MM.1S (cell line): ENCODE measurements around the gene ADD1.

Experiments
- DNase-seq: peaks from one replicate; pipeline ENCODE4 v3.0.0-alpha.2; 2015
- H2AFZ ChIP-seq: fragments of 300-600 bp; sonication (generic); 2 replicates; pipeline ENCODE4 v1.6.0; 2016; ENCODE audit warnings: antibody characterized with exemption, low read length
- H3F3A ChIP-seq: fragments of 300-600 bp; sonication (generic); 2 replicates; pipeline ENCODE4 v1.6.1; 2016; ENCODE audit warnings: mild to moderate bottlenecking, antibody characterized with exemption, low read length, moderate library complexity, mixed read lengths; ENCODE audit not compliant: insufficient read depth
- H3K27ac ChIP-seq: fragments of 300-600 bp; sonication (generic); 2 replicates; pipeline ENCODE4 v1.5.1; 2016; ENCODE audit warnings: mild to moderate bottlenecking, low read length
- H3K27me3 ChIP-seq: fragments of 300-600 bp; sonication (generic); replicated peaks from 2 replicates; pipeline ENCODE4 v1.6.0; 2016; ENCODE audit warnings: low read length; ENCODE audit not compliant: insufficient read depth
- H3K36me3 ChIP-seq: fragments of 300-600 bp; sonication (generic); replicated peaks from 2 replicates; pipeline ENCODE4 v1.6.1; 2016; ENCODE audit warnings: mild to moderate bottlenecking, low read length, mixed read lengths; ENCODE audit not compliant: insufficient read depth
- H3K4me1 ChIP-seq: fragments of 300-600 bp; sonication (generic); 2 replicates; pipeline ENCODE4 v1.6.1; 2016; ENCODE audit warnings: low read length, mixed read lengths
- H3K4me2 ChIP-seq: fragments of 300-600 bp; sonication (generic); 2 replicates; pipeline ENCODE4 v1.6.0; 2016; ENCODE audit warnings: low read depth, low read length
- H3K4me3 ChIP-seq: fragments of 300-600 bp; sonication (generic); 2 replicates; pipeline ENCODE4 v1.5.1; 2016; ENCODE audit warnings: low read length, mixed read lengths
- H3K79me2 ChIP-seq: fragments of 300-600 bp; sonication (generic); 2 replicates; pipeline ENCODE4 v1.6.1; 2016; ENCODE audit warnings: mixed run types, low read length, mixed read lengths
- H3K9ac ChIP-seq: fragments of 300-600 bp; sonication (generic); 2 replicates; pipeline ENCODE4 v1.6.1; 2016; ENCODE audit warnings: low read length, mixed read lengths
- H3K9me2 ChIP-seq: fragments of 300-600 bp; sonication (generic); replicated peaks from 2 replicates; pipeline ENCODE4 v1.6.1; 2016; ENCODE audit warnings: mild to moderate bottlenecking, low read length, mixed read lengths; ENCODE audit not compliant: insufficient read depth
- H3K9me3 ChIP-seq: fragments of 300-600 bp; sonication (generic); replicated peaks from 2 replicates; pipeline ENCODE4 v1.6.1; 2016; ENCODE audit warnings: mild to moderate bottlenecking, low read length, mixed read lengths; ENCODE audit not compliant: insufficient read depth
- H4K20me1 ChIP-seq: fragments of 300-600 bp; sonication (generic); 2 replicates; pipeline ENCODE4 v1.6.1; 2016; ENCODE audit warnings: mild to moderate bottlenecking, low read length, moderate library complexity, mixed read lengths; ENCODE audit not compliant: insufficient read depth
- EZH2 ChIP-seq: fragments of 300-600 bp; sonication (generic); optimal IDR thresholded peaks from 2 replicates; pipeline ENCODE3; 2017; ENCODE audit warnings: low read depth, mild to moderate bottlenecking, antibody characterized with exemption, low read length, mixed read lengths
- EZH2phosphoT487 ChIP-seq: fragments of 300-600 bp; sonication (generic); IDR thresholded peaks from 2 replicates; pipeline ENCODE4 v1.6.1; 2018; ENCODE audit warnings: antibody characterized with exemption, low read length
- TF ChIP-seq, protein P1 (sequence below): fragments of 300-600 bp; sonication (generic); IDR thresholded peaks from 2 replicates; pipeline ENCODE4 v1.5.1; 2016; ENCODE audit warnings: antibody characterized with exemption, low read length, mixed read lengths

ADD1 gene

DNA sequence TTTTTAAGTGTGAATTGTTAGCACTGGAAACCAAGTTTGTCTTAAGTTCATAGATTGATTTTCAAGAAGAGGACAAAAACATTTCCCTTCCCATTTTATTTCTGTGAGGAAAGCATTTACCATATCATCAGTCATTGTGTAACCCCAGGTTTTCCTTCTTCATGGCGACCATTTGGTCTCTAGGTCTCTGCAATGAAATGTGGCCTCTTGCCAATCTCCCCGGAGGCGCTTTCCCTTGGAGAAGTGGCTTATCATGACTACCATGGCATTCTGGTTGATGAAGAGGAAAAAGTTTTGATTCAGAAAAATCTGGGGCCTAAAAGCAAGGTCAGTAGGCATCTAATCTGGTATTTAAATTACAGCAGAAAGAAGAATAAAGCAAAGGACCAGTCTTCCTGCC lies 54.4 kb downstream of the ADD1 start:
- H3K4me3 ChIP-seq = no peak overlapping the region
- H3K9ac ChIP-seq = no peak overlapping the region

DNA sequence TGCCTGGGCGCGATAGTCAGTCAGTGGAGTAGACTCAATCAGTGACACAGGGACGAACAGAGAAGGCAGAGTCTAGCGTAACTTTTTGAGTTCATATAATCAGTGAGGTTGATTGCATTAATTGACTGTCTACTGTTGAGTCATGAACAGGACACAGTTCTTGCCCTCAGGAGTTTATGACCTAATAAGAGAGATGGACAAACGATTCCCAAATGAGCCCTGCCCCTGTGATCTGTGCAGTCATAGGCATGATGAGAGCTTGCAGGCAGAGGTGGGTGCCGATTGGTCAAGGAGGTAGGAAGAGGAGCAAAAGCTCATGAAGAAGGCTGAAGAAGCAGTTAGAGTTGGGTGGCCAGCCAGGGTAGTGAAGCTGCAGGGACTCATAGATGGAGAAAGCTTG lies 57.1 kb downstream of the ADD1 start:
- TF ChIP-seq EZH2 = no peak
- TF ChIP-seq, protein P1, sequence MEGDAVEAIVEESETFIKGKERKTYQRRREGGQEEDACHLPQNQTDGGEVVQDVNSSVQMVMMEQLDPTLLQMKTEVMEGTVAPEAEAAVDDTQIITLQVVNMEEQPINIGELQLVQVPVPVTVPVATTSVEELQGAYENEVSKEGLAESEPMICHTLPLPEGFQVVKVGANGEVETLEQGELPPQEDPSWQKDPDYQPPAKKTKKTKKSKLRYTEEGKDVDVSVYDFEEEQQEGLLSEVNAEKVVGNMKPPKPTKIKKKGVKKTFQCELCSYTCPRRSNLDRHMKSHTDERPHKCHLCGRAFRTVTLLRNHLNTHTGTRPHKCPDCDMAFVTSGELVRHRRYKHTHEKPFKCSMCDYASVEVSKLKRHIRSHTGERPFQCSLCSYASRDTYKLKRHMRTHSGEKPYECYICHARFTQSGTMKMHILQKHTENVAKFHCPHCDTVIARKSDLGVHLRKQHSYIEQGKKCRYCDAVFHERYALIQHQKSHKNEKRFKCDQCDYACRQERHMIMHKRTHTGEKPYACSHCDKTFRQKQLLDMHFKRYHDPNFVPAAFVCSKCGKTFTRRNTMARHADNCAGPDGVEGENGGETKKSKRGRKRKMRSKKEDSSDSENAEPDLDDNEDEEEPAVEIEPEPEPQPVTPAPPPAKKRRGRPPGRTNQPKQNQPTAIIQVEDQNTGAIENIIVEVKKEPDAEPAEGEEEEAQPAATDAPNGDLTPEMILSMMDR = no peak
- no peak for TF ChIP-seq EZH2phosphoT487
- Histone ChIP-seq H2AFZ (no peak overlapping the region), H3K27ac (no peak overlapping the region), H3K9ac (no peak overlapping the region), H3K9me3 (no peaks in the 10 kb centered on the region), H3K9me2 (no peaks in the 10 kb centered on the region), H3K27me3 (no peaks in the 10 kb centered on the region), H3K4me2 (no peak overlapping the region), H3F3A (no peaks in the 10 kb centered on the region), H3K4me1 (no peaks in the 10 kb centered on the region), H3K36me3 (peaks cover 5% of the 10 kb centered on the region; the same call in 1 of the 2 replicates), H3K4me3 (no peak overlapping the region), H3K79me2 (no peaks in the 10 kb centered on the region), H4K20me1 (no peaks in the 10 kb centered on the region)
- no peak for DNase-seq

More for the DNA sequence above, 54.4 kb downstream of the ADD1 start:
- H3F3A ChIP-seq = no peaks in the 10 kb centered on the region
- no peak overlapping the region for H3K4me2 ChIP-seq
- H3K27me3 ChIP-seq = no peaks in the 10 kb centered on the region
- H4K20me1 ChIP-seq = no peaks in the 10 kb centered on the region
- no peak for DNase-seq
- no peaks in the 10 kb centered on the region for H3K4me1 ChIP-seq
- TF ChIP-seq, protein P1 = no peak
- TF ChIP-seq EZH2phosphoT487 (no peak), EZH2 (no peak)
- H3K79me2 ChIP-seq = no peaks in the 10 kb centered on the region
- H2AFZ ChIP-seq = no peak overlapping the region
- no peaks in the 10 kb centered on the region for H3K9me2 ChIP-seq
- no peak overlapping the region for H3K27ac ChIP-seq
- peaks cover 5% of the 10 kb centered on the region for H3K36me3 ChIP-seq
- no peaks in the 10 kb centered on the region for H3K9me3 ChIP-seq

DNA sequence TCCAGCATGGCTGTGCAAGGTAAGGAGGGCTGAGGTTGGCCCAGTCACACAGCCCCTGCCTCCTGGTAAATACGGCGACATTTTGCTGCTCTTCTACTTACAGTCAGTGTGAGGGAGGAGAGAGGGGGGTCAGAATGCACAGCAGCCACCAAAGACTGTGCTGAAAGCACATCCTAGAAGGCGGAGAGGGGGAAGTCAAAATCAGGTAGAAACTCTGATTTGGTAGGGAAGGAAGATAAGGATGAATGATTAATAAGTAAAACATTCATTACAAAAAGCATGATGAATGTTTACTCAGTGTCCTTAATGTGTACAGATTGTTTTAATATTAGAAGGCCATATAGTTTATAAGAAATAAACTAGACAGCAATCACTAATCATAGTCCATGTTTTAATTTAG lies 57.5 kb downstream of the ADD1 start:
- no peak overlapping the region for H3K9ac ChIP-seq
- no peaks in the 10 kb centered on the region for H3K79me2 ChIP-seq
- H3K4me2 ChIP-seq = no peak overlapping the region
- DNase-seq = no peak
- peaks cover 5% of the 10 kb centered on the region; the same call in 1 of the 2 replicates for H3K36me3 ChIP-seq
- no peaks in the 10 kb centered on the region for H3K4me1 ChIP-seq
- H3K27me3 ChIP-seq = no peaks in the 10 kb centered on the region
- H3K9me2 ChIP-seq = no peaks in the 10 kb centered on the region
- no peak overlapping the region for H2AFZ ChIP-seq
- no peaks in the 10 kb centered on the region for H3K9me3 ChIP-seq
- no peak overlapping the region for H3K27ac ChIP-seq
- H4K20me1 ChIP-seq = no peaks in the 10 kb centered on the region
- H3F3A ChIP-seq = no peaks in the 10 kb centered on the region
- no peak overlapping the region for H3K4me3 ChIP-seq
- TF ChIP-seq EZH2phosphoT487 (no peak), EZH2 (no peak)
- TF ChIP-seq, protein P1 = no peak
